ENCODE results near the gene RHCG.

RHCG gene

DNA sequence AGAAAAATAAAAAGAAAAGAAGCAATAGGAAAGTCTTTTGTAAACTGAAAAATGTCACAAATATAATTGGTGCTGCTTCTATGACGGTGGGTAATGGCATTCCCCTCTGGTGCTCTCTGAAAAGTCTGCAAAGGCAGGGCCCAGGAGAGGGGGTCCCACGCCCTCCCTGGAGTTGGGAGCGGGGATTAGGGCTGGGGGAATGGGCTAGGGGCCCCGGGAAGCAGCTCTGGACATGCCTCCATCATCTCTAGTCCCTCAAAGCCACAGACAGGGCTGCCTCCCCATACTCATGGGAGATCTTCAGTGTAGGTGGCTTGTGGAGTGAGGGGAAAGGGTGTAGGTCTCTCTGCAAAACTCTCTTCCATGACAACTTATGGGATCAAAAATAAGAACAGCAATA is 7.8 kb upstream of the RHCG start:
- no peak for FAIRE-seq
- no peak for DNase-seq (ENCODE audit: low spot score)

DNA sequence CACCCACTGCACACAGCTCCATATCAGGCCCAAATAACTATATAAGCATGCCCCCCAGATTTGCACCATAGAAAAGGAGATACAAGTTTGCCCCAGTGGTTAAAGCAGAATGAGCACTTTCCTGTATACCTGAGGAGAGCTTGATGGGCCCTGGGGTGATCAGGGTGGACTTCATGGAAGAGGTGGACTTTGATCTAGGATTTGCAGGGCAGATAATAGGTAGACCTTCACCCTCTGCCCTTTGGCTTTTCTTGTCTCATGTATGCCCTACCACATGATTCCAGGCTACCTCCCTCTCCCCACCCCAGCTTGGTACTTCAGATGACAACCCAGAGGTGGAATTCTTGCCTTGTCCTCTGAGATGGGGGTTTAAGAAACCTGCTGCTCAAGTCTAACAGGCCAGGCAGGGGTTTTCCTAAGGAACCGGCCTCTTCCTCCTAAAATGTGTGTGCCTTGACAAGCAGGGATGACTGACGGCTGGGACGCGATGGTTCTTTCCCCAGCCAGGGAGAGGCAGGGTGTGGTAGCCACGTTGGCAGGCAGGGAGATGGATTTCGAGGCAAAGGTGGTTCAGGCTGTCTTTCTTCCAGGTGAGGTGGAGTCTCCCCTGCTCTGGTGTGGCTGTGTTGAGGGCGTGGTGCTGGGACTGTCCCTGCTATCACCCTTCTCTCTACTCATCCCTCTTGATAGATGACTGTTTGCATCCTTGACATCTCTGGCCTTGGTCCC is 6.6 kb upstream of the RHCG start:
- FAIRE-seq (no peak), DNase-seq (ENCODE audit: low spot score) (no peak)

DNA sequence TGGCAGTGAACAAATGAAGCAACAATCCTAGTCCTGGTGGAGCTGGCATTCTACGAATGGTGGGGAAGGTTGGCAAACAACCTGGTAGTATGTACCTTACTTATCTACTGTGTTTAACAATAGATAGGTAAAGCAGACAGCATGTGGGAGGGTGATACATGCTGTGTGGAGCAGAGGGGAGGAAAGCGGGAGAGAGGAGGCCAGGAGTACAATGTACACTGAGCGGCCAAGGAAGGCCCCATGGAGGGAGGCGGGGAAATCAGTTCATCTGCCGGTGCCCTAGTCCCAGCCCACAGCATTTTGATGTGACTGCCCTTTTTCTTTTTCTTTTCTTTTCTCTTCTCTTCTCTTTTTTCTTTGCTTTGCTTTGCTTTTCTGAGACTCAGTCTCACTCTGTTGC is 5.3 kb upstream of the RHCG start:
- FAIRE-seq, result no peak

DNA sequence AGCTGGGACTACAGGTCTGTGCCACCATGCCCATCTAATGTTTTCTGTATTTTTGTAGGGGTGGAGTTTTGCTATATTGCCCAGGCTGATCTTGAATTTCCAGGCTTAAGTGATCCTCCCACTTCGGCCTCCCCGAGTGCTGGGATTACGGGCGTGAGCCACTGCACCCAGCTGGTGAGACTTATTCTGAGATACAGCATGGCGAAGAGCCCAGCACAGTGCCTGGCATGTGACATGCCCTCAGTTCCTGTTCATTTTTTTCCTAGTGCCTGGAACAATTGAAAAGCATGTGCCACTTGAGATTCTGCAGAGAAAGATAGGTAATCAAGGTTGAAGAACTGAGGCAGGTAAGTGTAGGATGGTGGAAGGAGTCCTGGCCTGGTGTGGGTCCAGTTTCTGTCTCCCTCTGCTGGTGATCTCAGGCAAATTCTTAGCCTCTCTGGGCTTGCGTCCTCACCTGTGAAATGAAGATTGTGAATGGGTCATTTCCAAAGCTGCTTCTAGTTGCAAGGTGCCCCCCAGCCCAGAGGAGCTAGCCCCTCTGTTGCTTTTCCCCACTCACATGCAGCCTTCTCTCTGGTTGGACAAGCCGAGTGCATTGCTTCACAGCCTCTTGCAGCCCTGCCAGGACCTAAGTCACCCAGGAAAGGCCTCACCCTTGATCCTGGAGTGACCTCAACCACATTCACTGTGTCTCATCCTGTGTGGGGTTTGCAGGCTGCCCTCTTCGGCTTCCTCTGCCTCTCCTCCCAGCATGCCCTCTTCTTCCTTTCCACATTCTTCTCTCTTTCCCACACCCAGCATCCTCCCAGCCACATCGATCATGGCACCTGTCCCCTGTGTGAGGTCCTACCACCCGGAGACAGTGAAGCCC is 4.3 kb upstream of the RHCG start:
- no peak for DNase-seq (ENCODE audit: low spot score)

More for the DNA sequence above, 5.3 kb upstream of the RHCG start:
- DNase-seq (ENCODE audit: low spot score), result no peak

DNA sequence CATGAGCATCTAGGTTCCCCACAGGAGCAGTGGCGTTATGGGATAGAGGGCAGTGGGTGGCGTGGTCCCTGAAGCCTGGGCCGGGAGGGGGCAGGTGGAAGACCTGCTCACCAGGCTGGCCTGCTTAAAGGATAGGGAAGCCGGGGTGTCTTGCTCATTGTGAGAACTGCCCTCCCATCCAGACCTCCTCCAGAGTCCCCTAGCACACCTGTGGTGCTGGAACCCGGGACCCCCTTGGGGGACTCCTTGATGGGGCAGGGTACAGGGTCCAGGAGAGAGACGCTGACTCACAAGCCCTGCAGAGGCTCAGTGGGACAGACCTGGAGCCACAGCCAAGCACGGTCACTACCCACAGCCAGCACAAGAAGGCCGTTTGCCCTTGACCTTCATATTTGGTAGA is 2.8 kb upstream of the RHCG start:
- FAIRE-seq, result no peak
- DNase-seq (ENCODE audit: low spot score), result no peak

More for the DNA sequence above, 4.3 kb upstream of the RHCG start:
- no peak for FAIRE-seq

DNA sequence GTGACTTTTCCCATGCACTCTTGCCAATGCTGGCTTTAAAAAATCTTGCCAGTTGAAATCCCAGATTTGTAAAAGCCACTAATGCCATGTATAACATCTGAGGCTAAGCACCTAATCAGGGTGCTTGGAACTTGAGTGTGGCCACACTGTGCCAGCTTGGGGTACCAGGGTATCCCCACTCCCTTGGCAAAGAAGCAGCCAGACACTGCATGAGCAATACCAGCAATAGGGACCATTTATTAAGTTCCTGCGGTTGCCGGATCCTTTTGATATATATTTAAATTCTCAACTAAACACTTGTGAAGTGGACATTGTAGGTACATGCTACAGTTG is 2.2 kb upstream of the RHCG start:
- FAIRE-seq (no peak), DNase-seq (ENCODE audit: low spot score) (no peak)

DNA sequence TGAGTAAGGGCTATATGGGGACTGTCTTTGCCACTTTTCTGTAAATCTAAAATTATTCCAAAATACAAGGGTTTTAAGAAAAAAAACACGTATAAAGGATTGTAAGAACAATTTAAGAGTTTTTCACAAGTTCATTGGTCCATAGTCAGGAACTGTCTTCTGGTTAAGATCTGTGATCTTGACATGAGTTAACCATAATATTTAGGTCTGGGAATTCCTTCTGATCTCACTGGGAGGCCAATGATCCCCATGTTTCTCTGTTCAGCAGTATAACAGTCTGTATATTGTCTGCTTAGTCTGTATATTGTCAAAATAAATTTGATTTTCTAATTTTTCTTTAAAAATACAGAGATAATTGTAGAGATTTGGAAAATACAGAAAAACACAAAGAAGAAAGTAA is 848 bp upstream of the RHCG start:
- FAIRE-seq, result no peak
- no peak for DNase-seq (ENCODE audit: low spot score)

DNA sequence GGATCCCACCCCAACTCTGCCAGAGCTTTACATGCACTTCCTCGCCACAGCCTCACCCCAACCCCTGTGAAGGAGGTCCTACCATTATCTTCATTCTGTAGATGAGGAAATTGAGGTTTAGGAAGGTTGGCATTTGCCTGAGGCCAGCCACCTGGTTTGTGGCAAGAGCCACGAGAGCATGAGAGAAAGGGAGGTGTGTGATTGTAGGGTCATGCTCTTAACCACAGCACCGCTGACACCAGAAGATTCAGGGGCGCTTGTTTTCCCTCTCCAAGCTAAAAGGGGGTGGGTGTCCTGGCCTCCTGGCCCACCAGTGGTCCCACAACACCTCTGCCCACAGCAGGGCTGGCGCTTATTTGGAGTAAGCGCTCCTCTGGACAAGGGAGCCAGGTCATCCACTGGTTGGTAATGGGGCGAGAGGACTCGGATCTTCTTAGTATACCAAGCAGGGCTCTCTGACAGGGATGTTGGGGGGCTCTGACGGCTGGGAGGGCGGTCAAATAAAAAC is 691 bp downstream of the RHCG start:
- DNase-seq (ENCODE audit: low spot score) (no peak), FAIRE-seq (no peak)

DNA sequence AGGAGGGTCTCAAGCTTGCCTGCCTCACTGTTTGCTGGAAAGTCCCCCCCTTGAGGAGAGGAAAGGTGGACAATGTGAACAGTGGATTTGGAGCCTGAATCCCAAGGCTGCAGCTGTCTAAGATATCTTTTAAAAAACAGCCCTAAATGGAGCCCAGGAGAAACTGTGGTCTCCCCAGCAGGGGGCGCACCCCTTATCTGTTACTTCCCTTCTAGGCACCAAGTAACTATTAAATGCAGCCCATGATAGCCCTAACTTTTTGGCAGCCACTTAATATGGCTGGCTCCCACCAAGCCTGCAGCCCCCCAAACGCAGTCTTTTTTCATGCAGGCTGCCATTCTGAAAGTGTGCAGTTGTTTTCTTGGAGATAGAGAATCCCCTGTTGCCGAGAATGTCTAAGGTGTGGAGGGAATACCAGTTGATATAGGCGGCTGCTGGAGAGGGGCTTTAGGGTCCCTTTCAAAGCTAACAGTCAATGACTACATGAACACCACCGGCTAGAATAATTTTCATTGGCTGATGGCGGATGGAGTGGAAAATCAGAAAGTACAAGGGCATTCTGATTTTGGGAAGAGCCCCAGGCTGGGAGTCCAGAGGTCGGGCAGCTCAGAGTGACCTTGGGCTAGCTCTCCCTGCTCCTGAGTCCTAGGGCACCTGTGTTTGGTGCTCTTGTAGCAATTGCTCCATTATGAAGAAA is 1.3 kb downstream of the RHCG start:
- FAIRE-seq (no peak), DNase-seq (ENCODE audit: low spot score) (no peak)

DNA sequence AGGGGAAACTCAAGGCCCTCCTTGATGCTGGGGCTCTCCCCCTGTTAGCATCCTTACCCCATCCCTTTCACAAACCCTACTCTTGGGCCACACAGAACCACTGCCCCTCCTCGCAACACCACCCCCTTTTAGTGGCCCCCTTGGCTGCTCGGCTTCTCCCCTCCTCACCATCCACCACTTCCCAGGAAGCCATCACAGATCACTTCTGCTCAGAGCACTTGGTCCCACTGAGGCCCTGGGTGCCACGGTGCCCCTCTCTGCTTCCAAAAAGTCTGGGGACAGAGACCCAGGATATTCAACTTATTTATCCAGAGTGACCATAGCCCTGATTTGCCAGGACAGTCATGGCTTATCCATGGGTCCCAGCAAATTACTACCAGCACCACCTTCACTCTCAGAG is 2.4 kb downstream of the RHCG start:
- DNase-seq (ENCODE audit: low spot score), result no peak
- FAIRE-seq, result no peak

DNA sequence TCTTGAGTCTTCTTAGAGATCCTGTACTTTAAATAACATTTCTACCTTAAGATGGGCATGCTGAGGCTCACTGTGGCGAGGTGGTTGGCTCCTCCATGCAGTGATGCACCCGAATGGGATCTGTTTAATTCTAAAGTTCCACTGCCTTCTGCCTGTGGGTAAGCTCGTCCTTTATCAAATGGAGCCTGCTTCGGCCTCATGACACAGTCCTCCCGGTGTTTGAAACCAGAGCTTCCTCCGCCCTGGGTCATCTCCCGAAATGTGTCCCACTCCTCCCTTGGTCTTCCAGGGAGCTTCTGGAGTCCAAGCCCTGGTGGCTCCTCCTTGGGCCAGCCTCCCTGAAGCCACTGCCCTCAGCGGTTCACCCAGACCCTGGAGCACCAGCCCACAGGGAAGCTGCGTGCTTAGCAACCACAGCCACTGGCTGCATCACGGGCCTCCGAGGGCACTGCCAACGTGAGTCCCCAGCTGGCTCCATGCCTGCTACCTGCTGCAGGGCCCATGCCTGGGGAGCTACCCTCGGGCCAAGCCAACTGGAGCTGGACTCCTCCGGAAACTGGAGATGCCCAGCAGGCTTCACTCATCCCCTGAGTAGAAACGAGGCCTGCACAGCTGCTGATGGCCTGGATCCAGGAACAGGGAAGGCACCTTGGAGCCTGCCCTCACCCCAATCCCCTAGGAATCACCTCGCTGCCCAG is 3.3 kb downstream of the RHCG start:
- FAIRE-seq, result no peak

DNA sequence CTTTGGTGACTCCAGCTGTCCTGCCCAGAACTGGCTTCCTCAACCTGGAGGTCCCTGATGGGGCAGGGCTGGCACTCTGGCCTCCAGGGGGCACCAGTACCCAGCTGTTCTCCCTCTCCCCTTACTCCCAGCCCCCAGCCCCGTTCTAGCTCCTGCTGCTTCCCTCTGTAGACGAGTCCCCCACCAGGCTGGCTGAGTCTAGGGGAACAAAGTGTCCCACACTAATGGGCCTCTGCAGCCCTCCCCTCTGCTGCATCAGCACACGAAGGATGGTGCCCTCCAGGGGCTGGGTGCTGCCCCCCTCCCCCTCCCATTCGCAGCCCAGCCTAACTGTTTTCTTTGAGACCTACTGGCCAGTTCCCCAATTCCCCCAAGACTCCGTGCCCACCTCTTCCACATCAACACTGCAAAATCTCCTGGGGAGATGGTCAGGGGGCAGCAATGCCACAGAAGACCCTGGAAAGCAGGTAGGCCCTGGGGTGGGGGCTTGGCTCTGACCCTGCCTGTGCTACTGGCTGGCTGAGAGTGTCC is 4.2 kb downstream of the RHCG start:
- DNase-seq (ENCODE audit: low spot score) (no peak), FAIRE-seq (no peak)

More for the DNA sequence above, 3.3 kb downstream of the RHCG start:
- no peak for DNase-seq (ENCODE audit: low spot score)

DNA sequence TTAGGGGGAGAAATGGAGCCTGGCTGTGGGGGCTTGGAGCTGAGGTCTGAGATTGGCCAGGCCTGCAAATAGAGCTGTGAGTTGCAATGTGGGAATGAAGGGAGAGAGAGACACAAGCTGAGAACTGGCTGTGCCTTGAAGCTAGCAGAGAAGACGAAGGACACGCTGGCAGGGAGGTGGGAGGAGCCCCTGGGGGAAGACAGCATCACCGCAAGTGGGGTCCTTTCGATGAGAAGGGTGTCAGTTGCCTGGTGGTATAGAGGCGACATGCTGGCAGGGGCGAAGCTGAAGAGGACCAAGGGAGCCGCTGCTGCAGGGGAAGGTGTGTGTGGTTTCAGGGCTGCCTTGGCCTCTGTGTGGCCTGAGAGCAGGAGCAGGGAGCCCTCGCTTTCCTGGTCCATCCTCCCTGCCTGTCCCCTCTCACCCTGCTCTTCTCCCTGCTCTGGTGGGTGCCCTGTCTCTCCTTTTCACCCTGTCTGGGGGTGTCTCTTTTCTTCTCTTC is 5.5 kb downstream of the RHCG start:
- no peak for FAIRE-seq

DNA sequence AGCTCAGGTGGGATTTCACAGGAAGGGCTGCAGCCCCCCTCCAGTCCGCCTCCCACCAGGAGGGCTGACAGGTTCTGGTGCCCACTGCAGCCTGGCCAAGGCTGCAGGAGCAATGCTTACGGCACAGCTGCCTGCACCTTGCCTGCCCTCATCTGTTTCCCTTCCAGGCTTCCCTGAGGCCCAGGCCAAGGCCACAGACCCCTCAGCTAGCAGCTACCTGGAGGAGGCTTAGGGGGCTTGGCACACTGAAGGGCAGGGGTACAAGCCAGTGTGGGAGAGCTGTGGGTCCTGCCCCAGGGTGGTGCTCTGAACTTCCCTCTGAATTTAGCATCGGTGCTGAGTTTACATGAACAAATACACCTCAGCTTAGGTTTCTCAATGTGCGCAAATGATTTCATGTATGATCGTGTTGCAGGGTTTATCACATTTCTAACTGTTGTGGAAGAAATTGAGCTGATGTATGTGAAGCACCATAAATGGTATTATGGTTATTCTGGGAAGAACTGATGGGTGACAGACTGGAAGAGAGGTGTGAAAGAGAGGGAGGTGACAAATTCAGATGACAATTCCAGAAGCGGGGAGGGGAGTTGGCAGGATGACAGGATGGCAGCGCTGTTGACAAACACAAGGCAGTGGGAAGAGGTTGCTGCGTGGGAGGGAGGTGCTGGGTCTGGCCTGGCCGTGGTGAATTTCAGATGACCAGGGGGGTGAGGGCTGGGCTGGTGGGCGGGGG is 6.1 kb downstream of the RHCG start:
- FAIRE-seq (no peak), DNase-seq (ENCODE audit: low spot score) (no peak)

More for the DNA sequence above, 5.5 kb downstream of the RHCG start:
- no peak for DNase-seq (ENCODE audit: low spot score)

DNA sequence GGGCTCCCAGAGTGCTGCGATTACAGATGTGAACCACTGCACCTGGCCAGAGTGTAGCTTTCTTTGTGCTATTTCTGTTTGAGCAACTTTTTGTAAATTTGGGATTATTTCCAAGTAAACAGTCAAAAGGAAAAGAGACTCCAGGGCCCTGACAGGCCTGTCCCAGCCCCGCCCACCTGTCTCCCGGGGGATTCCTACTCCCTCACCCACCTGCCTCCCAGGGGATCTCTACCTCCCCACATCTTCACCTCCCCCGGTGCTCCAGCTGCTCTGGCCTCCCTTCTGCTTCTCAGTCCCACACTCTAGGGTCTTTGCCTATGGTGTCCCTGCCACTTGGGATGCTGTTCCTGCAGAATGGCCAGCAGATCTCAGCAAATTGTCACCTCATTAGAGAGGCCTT is 7.0 kb downstream of the RHCG start:
- FAIRE-seq (no peak), DNase-seq (ENCODE audit: low spot score) (no peak)

DNA sequence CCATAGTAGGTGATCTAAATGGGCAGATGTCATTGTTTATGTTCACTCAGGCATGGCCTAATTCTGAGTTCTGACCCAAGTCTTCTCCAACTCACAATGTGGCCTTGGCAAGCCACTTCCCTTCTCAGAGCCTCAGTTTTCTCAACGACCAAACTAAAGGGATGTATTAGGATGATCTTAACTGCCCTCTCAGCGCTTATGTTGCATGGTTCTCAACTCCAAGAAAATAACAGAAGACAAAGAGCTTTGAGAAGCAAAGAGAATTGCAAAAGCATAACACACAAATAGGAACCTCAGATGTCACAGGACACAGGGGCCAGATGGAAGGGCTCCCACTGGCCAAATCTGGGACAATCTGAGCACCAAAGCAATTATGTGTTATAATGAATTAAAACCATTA is 8.6 kb downstream of the RHCG start:
- no peak for FAIRE-seq

DNA sequence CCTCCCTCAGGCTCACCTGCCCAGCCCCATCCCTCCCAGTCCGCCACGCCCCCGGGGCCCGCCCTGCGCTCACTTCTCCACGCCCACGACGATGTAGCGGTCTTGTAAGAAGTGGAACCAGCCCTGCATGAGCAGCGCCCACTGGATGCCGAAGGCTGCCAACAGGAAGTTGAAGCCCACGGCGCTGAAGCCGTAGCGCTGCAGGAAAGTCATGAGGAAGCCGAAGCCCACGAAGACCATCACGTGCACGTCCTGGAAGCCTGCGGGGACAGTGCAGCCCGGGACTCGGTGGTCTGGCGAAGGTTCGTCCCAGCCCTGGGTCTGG is 9.7 kb downstream of the RHCG start:
- FAIRE-seq (no peak), DNase-seq (ENCODE audit: low spot score) (no peak)

More for the DNA sequence above, 8.6 kb downstream of the RHCG start:
- DNase-seq (ENCODE audit: low spot score), result no peak

DNA sequence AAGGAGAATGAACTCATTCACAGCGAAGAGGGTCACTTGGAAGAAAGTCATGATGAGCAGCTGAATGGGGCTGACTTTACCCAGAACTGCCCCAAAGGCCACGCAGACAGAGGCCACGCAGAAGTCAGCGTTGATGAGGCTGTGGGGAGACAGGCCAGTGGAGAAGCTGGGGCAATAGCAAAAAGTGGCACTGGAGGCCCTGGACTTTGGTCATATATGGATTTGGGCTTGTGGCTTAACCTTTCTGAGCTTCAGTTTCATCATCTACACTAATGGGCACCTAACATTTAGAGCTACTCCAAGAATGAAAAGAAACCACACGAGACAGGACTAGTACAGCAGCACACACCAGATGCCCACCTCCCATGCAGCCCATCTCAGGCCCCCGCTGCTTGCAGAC is 13.3 kb downstream of the RHCG start:
- no peak for FAIRE-seq

DNA sequence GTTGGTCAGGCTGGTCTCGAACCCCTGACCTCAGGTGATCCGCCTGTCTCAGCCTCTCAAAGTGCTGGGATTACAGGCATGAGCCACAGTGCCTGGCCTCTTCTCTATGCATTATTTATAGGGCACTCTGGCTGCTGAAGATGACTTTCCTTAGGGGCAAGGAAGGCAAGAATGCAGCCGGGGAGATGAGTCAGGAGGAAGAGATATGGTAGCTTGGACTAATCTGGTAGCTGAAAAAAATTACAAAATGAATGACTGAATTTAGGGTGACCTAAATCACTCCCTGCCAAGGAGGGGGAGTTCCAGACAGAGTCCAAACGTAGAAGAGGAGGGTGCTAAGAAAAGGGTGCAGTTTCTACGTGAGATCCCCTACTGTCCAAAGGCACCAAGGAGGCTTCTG is 14.2 kb downstream of the RHCG start:
- DNase-seq (ENCODE audit: low spot score) (no peak), FAIRE-seq (no peak)

More for the DNA sequence above, 13.3 kb downstream of the RHCG start:
- no peak for DNase-seq (ENCODE audit: low spot score)

DNA sequence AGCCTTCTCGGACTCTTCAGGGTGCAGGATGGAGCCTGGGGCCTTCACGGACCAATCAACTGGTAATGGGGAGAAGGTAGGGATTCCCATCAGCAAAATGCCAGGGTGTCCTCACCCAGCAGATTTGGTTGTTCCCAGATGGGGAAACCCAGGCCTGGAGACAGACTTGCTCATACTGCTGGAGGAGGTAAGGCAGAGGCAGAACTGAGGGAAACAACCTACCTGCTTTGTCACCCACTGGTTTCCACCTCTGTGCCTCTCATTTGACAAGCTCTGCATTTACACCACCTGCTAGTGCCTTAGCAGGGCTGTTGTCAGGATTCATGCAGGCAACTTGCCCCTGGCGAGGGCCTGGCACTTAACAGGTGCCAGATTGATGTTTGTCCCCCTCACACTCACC is 15.9 kb downstream of the RHCG start:
- DNase-seq (ENCODE audit: low spot score) (no peak), FAIRE-seq (no peak)
